Measurements from ENCODE around the gene TJP3.

DNA sequence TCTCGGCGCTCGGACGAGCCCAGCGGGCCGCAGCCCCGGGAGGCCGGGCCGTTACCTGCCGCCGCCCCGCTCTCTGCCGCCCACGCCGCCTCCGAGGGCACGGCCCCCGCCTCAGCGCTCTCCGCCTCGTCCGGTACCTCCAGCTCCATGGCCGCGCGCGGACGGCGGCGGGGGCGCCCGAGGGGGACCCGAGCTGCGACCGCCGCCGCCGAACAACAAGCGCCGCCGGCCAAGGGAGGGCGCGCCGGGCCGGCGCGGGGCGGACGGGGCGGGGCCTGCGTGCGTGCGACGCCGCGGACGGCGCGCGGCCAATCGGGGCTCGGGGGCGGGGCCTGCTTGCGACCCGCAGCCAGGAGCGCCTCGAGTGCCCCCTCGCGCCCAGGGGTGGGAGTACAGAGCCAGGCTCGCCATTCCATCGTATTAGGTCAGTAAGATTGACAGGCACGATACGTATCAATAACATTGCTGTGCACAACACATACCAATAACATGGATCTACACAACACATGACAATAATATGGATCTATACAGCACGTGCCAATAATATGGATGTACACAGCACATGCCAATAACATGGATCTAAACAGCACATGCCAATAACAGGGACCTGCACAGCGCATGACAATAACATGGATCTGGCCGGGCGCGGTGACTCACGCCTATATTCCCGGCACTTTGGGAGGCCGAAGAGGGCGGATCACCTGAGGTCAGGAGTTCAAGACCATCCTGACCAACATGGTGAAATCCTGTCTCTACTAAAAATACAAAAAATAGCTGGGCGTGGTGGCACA is 7.7 kb upstream of the TJP3 start, which contains the start of gene PIP5K1C:
- TF ChIP-seq, protein P1, sequence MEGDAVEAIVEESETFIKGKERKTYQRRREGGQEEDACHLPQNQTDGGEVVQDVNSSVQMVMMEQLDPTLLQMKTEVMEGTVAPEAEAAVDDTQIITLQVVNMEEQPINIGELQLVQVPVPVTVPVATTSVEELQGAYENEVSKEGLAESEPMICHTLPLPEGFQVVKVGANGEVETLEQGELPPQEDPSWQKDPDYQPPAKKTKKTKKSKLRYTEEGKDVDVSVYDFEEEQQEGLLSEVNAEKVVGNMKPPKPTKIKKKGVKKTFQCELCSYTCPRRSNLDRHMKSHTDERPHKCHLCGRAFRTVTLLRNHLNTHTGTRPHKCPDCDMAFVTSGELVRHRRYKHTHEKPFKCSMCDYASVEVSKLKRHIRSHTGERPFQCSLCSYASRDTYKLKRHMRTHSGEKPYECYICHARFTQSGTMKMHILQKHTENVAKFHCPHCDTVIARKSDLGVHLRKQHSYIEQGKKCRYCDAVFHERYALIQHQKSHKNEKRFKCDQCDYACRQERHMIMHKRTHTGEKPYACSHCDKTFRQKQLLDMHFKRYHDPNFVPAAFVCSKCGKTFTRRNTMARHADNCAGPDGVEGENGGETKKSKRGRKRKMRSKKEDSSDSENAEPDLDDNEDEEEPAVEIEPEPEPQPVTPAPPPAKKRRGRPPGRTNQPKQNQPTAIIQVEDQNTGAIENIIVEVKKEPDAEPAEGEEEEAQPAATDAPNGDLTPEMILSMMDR (conservative IDR thresholded peaks at IDR 0.05; ENCODE audit: low read depth, low read length): peak; percentile 64
- TF ChIP-seq EZH2 (IDR thresholded peaks at IDR 0.05; ENCODE audit: borderline replicate concordance, low read depth, low read length, poor library complexity, severe bottlenecking): no peak
